LNCaP clone FGC (cell line): ENCODE results near the gene PABPC1L.

ENCODE experiments used
- DNase-seq: peaks from one replicate; pipeline ENCODE4 v3.0.0-alpha.2; 2011; ENCODE audit warnings: low read depth
- H3K4me3 ChIP-seq: 2 replicates; pipeline ENCODE4 v1.5.1; 2011; ENCODE audit warnings: mild to moderate bottlenecking, low read depth, low read length, control low read depth
- CTCF ChIP-seq: IDR thresholded peaks from 2 replicates; pipeline ENCODE4 v1.5.1; 2012; ENCODE audit warnings: mild to moderate bottlenecking; ENCODE audit not compliant: control insufficient read depth, insufficient read depth; ENCODE audit errors: extremely low read depth

Gene PABPC1L

GRCh38 chr20:44888226-44889103, 21.4 kb upstream of the PABPC1L start:
- H3K4me3 ChIP-seq = peak overlapping the region; percentile 32
- peak; percentile 63 for DNase-seq
- TF ChIP-seq CTCF = peak; percentile 31

- no peak for DNase-seq
- no peak for TF ChIP-seq CTCF
- no peak overlapping the region for H3K4me3 ChIP-seq
These were observed 18.0 kb upstream of the PABPC1L start for GRCh38 chr20:44891826-44892225.

- no peak for DNase-seq
- H3K4me3 ChIP-seq = no peak overlapping the region
- no peak for TF ChIP-seq CTCF
These were observed 14.9 kb upstream of the PABPC1L start for GRCh38 chr20:44894959-44895358.

GRCh38 chr20:44896583-44896982, 13.3 kb upstream of the PABPC1L start:
- DNase-seq = no peak
- no peak for TF ChIP-seq CTCF
- no peak overlapping the region for H3K4me3 ChIP-seq

- TF ChIP-seq CTCF = no peak
- no peak overlapping the region for H3K4me3 ChIP-seq
- no peak for DNase-seq
These were observed 12.7 kb upstream of the PABPC1L start for GRCh38 chr20:44897133-44897532.

- TF ChIP-seq CTCF = no peak
- no peak for DNase-seq
- no peak overlapping the region for H3K4me3 ChIP-seq
These were observed 9.5 kb upstream of the PABPC1L start for GRCh38 chr20:44900231-44900854.
